Right ventricle myocardium inferior (tissue), 1 donor: ENCODE results near the gene LARP6. TPM values are rescaled to one million over a fixed set of nuclear protein-coding genes. Genes with fewer than 3 reads are reported as not detected.
"Not testable (repeated sequence)": the region's sequence is repeated elsewhere in the genome, so short reads cannot be mapped to it uniquely, and the experiment has no call there.

ENCODE experiments used
- ATAC-seq: fragments of 200-7000 bp; cut with Tn5 transposase; one replicate; pipeline ENCODE4 v1.9.1; 2020; ENCODE audit warnings: mild to moderate bottlenecking, moderate library complexity
- DNase-seq: peaks from one replicate; pipeline ENCODE4 v3.0.0; 2021; ENCODE audit errors: missing footprints
- intact Hi-C: fragments of 100-400 bp; cut with DNase I; formaldehyde crosslinking; loops from one replicate; pipeline ENCODE4 v1.11.0; 2022
- total RNA-seq: library from RNA; stranded (reverse); fragmentation: NEBNext Ultra II Directional; extraction: Animal tissue kit (Norgen Biotek cat#: 25700); gene quantifications from one replicate; pipeline ENCODE4 v1.2.1, GENCODE V29; 2021
- donor health status: DM: no; HTN: yes; CAD: no; lungs with severe emphysema.

The LARP6 gene
- total RNA-seq, 1 donor from 2014 or later = 55.7 TPM

DNA sequence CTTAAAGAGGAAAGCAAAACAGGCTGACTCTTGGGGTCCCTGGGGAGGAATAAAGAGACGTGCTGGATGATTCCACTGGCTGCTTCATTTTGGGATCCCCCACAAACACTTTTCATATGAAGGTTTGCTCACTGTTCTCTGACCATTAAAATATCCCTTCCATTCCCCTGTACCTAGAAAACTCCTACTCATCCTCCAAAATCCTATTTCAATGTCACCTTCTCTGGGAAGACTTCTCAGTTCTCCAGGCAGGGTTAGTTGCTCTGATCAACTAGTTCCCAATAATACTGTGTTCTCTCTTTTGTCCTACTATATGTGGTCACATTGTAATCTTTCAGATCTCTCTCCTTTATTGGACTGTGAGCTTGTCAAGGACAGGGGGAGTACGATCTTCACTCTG is 19.0 kb downstream of the LARP6 start:
- no peak for DNase-seq
- intact Hi-C loops = loop anchor here (2.0 kb wide), 1 partner anchor 18 kb away; no protein-coding TSS in a partner anchor
- ATAC-seq = no peak

GRCh38 chr15:70833861-70834765 is 19.8 kb downstream of the LARP6 start:
- ATAC-seq = no peak
- no peak for DNase-seq
- intact Hi-C loops = loop anchor here (2.0 kb wide), 1 partner anchor 19 kb away; no protein-coding TSS in a partner anchor

DNA sequence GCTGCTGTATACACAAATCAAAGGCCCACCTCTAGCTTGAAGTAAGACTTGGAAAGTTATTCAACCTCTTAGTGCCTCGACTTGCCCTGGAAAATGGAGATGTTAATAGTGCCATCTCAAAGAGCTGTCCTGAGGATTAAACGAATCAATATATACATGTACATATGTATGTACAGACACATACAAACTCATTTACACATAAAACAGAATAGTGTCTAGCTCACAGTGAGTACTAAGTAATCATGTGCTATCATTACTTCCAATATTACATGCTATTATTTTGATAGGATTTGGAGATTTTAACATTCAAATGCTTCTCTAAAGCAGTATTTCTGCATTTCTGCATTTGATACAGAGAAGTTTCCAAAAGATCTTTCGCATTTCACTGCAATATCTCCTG is 20.5 kb downstream of the LARP6 start:
- DNase-seq (no peak), ATAC-seq (no peak)
- intact Hi-C loops = no loop called here

DNA sequence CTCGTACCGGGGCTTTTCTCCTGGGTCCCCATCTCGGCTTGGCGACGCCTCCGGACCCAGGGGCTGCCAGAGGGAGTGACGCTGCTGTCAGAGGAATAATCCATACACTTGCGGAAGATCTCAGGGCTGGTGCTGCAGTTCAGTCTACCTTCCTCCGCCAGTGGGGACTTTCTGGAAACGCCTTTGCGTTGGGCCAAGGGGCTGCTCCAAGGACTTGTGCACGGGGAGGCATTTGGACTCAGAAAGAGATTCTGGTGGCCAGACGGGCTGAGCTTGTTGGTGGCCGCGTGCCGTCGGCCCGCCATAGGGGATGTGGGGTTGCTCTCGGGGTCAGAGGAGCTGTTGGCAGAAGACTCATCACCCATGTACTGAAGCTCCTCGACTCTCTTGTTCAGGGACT is 21.8 kb downstream of the LARP6 start:
- ATAC-seq (no peak), DNase-seq (no peak)
- intact Hi-C loops = no loop called here

GRCh38 chr15:70831094-70831911 is 22.7 kb downstream of the LARP6 start:
- intact Hi-C loops = no loop called here
- DNase-seq (no peak), ATAC-seq (no peak)

- intact Hi-C loops = no loop called here
- DNase-seq (no peak), ATAC-seq (no peak)
Measured at GRCh38 chr15:70830615-70831014, 23.3 kb downstream of the LARP6 start.

DNA sequence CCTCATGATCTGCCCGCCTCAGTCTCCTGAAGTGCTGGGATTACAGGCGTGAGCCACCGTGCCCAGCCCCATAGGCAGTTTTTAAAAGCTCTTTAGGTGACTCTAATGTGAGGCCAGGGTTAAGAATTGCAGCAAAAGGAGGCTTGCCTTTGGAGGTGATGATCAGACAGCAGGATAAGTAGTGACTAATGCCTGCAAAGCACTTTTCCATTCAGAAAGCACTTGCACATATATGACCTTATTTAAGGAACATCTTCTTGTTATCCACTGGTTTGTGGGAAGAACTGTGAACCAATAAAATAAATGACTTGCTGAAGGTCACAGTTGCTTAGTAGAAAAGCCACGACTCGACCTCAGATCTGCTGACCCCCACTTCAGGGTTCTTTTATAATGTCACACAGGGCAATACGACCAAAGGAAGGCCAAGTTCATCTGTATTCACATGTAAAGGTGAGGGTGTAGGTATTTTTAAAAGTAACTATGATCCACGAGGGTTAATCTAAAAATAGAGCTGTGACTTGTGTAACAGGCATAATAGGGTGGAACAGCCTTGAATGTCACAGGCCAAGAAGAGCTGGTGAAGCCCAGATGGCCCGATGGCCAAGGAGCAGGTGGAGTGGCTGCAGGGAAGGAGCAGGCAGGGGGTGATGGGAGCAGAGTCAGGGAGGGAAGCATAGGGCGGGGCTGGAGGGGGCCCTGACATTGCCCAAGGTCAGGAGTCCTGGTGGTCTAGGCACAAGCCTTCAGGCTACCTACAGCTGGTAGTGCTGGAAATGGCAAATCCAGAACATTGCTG is 24.4 kb downstream of the LARP6 start:
- intact Hi-C loops = no loop called here
- peak; percentile 35 for ATAC-seq
- no peak for DNase-seq

DNA sequence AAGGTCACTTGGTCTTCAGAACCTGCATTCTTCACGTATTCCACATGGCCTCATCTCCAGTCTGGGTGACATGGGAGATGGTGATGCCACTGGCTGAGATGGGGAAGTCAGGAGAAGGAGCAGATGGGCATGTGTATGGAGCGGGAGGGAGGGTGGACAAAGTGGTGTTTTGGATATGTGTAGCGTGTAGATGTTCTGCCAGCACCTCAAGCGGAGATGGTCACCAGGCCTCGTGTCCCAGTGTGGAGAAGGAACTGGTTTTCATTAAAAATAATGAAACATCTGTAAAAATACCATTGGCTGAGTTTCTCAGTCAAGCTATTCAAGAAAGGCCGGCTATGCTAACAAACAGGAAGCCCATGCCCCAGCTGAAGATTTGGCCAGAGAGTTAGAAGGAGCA is 26.2 kb downstream of the LARP6 start:
- intact Hi-C loops = no loop called here
- no peak for DNase-seq
- ATAC-seq = no peak

- no peak for DNase-seq
- intact Hi-C loops = no loop called here
- ATAC-seq = peak; percentile 68
Measured at GRCh38 chr15:70826634-70827033, 27.3 kb downstream of the LARP6 start.

- DNase-seq (no peak), ATAC-seq (no peak)
- intact Hi-C loops = loop anchor here (2.0 kb wide), 1 partner anchor 49 kb away; no protein-coding TSS in a partner anchor
Measured at GRCh38 chr15:70825841-70826240, 28.1 kb downstream of the LARP6 start.

GRCh38 chr15:70823196-70823595 is 30.8 kb downstream of the LARP6 start:
- no peak for DNase-seq
- no peak for ATAC-seq
- intact Hi-C loops = no loop called here

- no peak for DNase-seq
- no peak for ATAC-seq
- intact Hi-C loops = no loop called here
Measured at GRCh38 chr15:70820214-70820613, 33.7 kb downstream of the LARP6 start.

DNA sequence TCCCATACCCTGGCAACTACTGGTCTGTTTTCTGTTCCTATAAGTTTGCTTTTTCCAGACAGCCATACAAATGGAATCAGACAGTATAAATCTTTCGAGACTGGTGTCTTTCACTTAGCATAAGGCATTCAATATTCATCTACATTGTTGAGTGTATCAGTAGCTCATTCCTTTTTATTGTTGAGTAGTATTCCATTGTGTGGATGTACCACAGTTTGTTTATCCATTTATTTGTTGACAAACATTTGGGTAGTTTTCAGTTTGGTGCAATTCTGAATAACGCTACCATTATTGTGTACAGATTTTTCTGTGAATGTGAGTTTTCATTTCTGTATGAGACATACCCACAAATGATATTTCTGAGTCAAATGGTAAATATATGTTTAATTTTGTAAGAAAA is 35.4 kb downstream of the LARP6 start:
- ATAC-seq = no peak
- DNase-seq = no peak
- intact Hi-C loops = no loop called here

GRCh38 chr15:70817266-70817665 is 36.7 kb downstream of the LARP6 start:
- intact Hi-C loops = no loop called here
- ATAC-seq (no peak), DNase-seq (no peak)

GRCh38 chr15:70815604-70816003 is 38.4 kb downstream of the LARP6 start:
- no peak for ATAC-seq
- DNase-seq = no peak
- intact Hi-C loops = no loop called here

DNA sequence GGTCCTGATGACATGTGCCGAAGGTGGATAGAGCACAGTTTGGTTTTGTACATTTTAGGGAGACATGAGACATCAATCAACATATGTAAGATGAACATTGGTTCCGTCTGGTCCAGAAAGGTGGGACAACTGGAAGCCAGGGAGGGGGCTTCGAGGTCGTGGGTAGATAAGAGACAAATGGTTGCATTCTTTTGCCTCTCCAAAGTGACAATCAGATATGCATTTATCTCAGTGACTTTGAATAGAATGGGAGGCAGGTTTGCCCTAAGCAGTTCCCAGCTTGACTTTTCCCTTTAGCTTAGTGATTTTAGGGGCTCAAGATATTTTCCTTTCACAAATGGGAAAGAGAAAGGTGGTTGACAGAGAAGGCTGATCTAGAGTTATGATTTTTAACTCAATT is 38.9 kb downstream of the LARP6 start:
- DNase-seq, intact Hi-C loops, ATAC-seq: not testable (repeated sequence)

GRCh38 chr15:70812827-70813364 is 41.1 kb downstream of the LARP6 start:
- ATAC-seq = no peak
- no peak for DNase-seq
- intact Hi-C loops = loop anchor here (1.0 to 2.0 kb wide), 2 partner anchors 50 to 134 kb away; partner anchors contain the start of gene UACA

DNA sequence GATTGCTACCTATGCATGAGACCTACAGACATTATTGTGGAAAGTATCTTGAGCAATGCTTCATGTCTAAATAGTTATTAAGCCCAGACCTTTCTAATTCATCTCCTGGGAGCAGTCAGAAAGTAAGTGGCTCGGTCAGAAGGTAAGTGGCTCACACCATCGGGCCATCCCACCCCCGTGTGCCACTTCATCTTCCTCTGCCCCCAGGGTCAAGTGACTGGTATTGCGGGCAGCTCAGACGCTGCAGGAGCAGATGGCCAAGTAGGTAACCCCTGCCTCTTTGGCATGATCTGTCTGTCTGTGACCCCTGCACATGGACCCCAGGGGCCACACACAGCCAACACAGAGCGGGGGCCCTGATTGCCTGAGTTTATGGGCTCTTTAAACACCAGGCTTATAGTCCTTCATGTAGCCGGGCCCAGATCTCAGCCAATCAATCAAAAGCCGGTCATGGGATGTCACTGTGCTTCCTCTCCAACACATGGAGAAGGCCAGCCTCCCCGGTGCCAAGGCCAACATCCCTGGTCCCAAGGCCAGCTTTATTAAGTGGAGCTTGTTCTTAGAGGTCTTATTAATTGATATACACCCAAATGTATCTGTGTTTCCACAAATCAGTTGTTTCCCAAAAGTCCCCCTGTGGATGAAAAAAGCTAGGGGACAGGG is 42.9 kb downstream of the LARP6 start:
- DNase-seq (no peak), ATAC-seq (peak; percentile 29)
- intact Hi-C loops = loop anchor here (2.0 kb wide), 1 partner anchor 242 kb away; no protein-coding TSS in a partner anchor
